ENCODE results near the gene MACROD1.

Gene MACROD1

GRCh38 chr11:64060861-64061444 is 105.0 kb downstream of the MACROD1 start:
- DNase-seq (ENCODE audit: extremely low read depth, low read depth) = no peak
- no peak for TF ChIP-seq CTCF (IDR thresholded peaks at IDR 0.05; ENCODE audit: low read depth, low read length)

GRCh38 chr11:64060263-64060860 is 105.6 kb downstream of the MACROD1 start:
- no peak for TF ChIP-seq CTCF (IDR thresholded peaks at IDR 0.05; ENCODE audit: low read depth, low read length)
- no peak for DNase-seq (ENCODE audit: extremely low read depth, low read depth)

- TF ChIP-seq CTCF (IDR thresholded peaks at IDR 0.05; ENCODE audit: low read depth, low read length) = no peak
Measured at GRCh38 chr11:64059339-64060140, 106.4 kb downstream of the MACROD1 start.

GRCh38 chr11:64058494-64058893 is 107.4 kb downstream of the MACROD1 start:
- DNase-seq (ENCODE audit: extremely low read depth, low read depth) = no peak
- TF ChIP-seq CTCF (IDR thresholded peaks at IDR 0.05; ENCODE audit: low read depth, low read length) = no peak

More at GRCh38 chr11:64059339-64060140, 106.4 kb downstream of the MACROD1 start:
- DNase-seq (ENCODE audit: extremely low read depth, low read depth) = no peak

- no peak for DNase-seq (ENCODE audit: extremely low read depth, low read depth)
- no peak for TF ChIP-seq CTCF (IDR thresholded peaks at IDR 0.05; ENCODE audit: low read depth, low read length)
Measured at GRCh38 chr11:64057890-64058289, 108.0 kb downstream of the MACROD1 start.

DNA sequence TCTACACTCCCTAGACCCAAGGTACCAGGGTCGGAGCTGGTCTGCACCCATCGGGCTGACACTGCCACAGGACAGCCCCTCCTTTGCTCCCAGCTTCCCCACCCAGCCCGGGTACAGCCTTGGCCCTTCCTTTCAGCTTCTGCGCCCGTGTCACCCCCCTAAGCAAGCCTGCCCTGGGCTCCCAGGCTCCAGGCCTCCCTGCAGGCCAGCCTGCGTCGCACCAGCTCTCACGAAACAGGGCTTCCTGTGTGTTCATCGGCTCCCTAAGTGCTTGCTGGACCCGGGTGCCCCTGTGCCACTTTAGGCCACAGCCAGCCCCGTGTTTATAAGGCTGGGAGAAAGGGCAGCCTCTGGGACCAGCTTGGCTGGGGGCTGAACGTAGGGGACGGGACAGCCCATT is 109.1 kb downstream of the MACROD1 start:
- DNase-seq (ENCODE audit: extremely low read depth, low read depth) = no peak
- no peak for TF ChIP-seq CTCF (IDR thresholded peaks at IDR 0.05; ENCODE audit: low read depth, low read length)

DNA sequence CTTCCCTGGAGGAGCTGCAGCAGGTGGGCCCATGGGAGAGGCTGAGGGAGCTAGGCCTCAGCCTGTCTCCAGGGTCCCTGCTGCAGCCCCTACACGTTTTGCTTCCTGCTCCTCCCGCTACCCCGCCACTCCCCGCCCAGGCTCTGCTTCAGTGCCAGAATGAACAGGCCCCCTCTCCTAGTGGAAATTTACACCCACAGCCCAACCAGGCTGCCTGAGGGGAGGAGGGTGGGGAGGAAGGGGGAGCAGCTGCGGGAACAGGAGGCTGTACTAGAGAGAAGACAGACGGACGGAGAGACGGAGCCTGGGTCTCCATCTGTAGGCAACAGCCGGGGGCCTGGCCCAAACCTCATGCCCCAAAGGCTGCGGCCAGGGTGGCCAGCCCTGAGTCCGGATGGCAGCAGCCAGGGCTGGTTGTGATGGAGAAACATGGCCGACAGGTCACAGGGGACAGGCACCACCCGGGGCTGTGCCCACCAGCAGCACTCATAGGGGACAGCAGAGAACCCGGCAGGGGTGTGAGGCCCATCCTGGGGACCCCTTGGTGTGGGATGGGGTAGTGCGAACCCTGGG is 109.6 kb downstream of the MACROD1 start:
- no peak for DNase-seq (ENCODE audit: extremely low read depth, low read depth)
- TF ChIP-seq CTCF (IDR thresholded peaks at IDR 0.05; ENCODE audit: low read depth, low read length) = no peak
